HG03064 (cell line): ENCODE measurements around the gene REG4.
"Not testable (repeated sequence)": the region's sequence is repeated elsewhere in the genome, so short reads cannot be mapped to it uniquely, and the experiment has no call there.

Source experiments
- ATAC-seq: cut with Tn5 transposase; IDR thresholded peaks from one replicate; pipeline ENCODE4 v1.9.1; 2021; ENCODE audit warnings: low read depth; ENCODE audit not compliant: unreplicated experiment

REG4 gene

GRCh38 chr1:119811387-119811786 is at the start of gene REG4:
Gene REG4, minus strand, starts transcription at chr1:119811460. Its CDS starts 2,691 bp downstream, at chr1:119808769.
- no peak for ATAC-seq

DNA sequence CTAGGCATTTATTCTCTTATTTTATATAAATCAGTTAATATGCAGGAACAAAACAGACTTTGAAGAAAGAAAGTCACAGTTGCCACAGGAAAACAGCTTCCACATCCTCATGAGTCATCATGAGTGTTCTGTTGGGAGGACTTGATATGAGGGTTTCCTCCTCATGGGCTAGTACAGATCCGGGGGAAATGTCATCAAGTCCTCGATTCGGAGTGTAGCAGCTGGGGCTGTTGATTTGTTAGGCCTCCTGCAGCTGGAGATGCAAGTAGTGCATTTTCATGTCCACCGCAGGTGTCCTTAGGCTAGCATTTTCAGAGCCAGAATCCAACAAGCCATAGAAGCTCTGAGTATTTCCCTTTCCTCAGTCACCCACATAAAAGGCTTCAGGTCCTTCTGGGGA is 48.4 kb upstream of the REG4 start:
- ATAC-seq = no peak

GRCh38 chr1:119858556-119859214 is 47.4 kb upstream of the REG4 start:
- not testable (repeated sequence) for ATAC-seq

DNA sequence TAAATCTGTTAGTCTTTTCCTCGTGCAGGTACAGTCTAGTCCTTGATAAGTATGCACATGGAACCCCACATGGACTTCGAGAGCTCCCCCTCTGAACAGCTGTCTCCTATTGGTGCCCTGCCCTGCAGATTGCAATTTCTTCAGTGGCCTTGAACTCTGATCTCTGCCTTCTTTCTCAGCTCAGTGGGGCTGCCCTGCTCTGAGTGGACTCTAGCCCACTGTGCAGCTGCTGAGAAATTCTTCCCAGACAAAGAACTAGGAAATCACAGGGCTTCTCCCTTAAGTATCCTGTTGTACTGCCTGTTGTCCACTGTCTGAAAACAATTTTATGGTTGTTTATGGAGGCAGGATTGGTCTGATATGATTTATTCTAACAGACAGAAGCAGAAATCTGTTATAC is 46.9 kb upstream of the REG4 start:
- no peak for ATAC-seq

GRCh38 chr1:119853155-119853554 is 41.9 kb upstream of the REG4 start:
- no peak for ATAC-seq

GRCh38 chr1:119844206-119844605 is 32.9 kb upstream of the REG4 start:
- not testable (repeated sequence) for ATAC-seq

DNA sequence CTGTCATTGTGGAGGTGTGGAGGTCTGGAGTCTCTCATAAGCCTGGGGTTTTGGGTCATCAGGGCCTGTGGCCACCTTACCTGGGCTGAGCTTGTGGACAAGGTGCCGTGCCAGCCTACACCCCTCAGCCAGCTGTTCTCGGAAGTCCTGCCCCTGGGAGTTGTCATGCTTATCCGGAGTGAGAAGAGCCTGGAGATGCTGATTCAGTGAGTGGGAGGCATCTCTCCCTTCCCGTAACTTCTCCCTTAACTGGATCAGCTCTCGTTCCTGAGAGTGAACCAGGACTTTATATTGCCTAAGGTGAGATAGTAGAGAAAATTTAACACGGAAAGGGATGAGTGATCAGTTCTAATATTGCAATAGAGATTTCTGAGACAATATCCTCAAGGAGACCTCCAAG is 30.0 kb upstream of the REG4 start:
- no peak for ATAC-seq

DNA sequence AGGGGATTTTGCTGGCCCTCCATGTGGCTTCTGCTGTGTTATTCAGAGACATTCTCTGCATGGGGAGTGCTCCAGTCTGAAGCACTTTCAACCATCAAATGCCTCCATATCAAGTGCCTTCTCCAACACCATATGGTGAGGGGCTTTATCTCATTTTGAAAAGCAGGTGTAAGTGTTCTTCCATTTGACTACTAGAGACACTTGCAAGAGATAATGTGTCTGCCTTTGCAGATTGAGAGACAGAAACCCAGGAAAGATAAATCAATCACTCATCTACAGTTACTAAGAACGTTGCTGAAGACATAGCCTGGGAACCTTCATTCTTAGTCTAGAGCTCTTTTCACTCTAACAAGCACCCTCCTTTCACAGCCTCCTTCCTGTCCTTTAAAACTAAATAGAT is 29.5 kb upstream of the REG4 start:
- no peak for ATAC-seq

DNA sequence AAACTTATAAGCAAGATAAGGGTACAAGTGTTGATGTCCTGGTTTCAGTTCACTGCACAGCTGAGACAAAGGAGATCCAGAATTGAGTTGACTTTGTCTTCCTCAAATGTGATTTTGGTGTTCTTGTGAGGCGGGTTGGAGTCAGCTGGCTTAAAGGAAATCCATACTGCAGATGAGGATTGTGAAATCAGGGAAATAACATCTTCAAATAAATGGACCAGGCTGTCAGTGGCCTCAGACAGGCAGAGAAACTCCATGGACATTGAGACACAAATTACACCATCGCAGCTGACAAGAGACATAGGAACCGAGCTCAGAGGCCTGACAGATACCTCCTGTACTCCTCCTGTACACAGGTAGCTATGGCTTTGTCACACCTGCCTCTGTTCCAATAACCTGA is 27.0 kb upstream of the REG4 start:
- no peak for ATAC-seq

GRCh38 chr1:119834990-119835389 is 23.7 kb upstream of the REG4 start:
- no peak for ATAC-seq

DNA sequence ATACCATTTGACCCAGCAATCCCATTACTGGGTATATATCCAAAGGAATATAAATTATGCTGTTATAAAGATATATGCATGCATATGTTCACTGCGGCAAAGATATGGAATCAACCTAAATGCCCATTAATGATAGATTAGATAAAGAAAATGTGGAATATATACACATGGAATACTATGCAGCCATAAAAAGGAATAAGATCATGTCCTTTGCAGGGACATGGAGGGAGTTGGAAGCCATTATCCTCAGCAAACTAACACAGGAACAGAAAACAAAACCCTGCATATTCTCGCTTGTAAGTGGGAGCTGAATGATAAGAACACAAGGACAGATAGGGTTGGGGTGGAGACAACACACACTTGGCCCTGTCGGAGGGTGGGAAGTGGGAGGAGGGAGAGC is 19.8 kb upstream of the REG4 start:
- no peak for ATAC-seq

DNA sequence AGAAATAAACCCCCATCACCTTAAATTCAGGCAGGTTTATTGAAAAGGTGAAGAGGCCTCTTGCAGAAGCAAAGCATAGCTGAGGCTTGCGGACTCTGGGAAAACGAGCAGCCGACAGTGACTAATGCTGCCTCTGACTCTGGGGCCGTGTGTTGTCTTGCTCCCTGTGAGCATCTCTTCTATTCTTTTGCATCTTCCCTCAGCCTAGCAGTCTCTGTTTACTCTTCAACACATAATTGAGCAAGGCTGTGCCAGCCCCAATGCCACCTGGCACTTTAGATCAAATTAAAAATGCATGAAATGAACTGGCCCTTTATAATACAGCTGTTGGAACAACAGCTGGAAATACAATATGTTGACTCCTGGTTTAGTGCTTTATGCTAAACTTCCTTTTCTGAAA is 18.4 kb upstream of the REG4 start:
- ATAC-seq = no peak

DNA sequence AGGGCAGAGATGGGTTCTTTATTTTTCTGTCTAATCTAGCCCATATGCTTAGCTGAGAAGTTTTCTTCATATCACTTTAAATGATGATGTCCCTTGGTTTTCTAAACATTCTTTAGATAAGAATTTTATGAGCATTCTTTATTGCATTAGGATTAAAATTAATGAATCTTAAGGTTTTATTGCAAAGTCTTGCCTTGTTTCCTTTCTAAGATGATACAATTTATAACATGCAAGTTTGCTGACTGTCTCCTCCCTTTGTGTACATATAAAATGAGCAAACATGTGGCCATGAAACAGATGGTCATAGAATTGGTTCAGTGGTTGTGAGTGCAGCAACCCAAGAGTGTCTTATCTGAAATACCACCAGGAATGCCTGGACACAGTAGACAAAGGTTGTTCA is 17.7 kb upstream of the REG4 start:
- ATAC-seq = not testable (repeated sequence)

- ATAC-seq = no peak
Measured at GRCh38 chr1:119828266-119828665, 17.0 kb upstream of the REG4 start.

DNA sequence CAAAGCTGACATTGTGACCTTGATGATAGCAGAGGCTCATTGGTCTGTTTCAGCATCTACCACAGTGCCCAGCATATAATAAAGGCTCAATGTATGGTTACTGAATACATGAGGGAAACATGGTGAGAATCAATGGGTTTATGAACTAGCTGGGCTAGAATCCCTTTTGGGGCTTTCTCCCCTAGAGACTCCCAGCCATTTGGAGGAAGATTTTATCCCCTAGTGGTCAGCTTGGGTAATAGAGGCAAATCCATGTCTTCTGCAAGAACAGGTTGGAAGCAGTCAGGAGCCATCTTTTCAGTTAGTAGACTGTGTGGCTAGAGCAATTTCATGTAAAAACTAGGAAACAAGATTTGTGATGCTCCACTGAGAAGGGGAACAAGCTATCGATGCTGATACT is 15.8 kb upstream of the REG4 start:
- ATAC-seq = no peak

- ATAC-seq = no peak
Measured at GRCh38 chr1:119822406-119822805, 11.1 kb upstream of the REG4 start.

GRCh38 chr1:119818181-119818580 is 6.9 kb upstream of the REG4 start:
- ATAC-seq = no peak

- no peak for ATAC-seq
Measured at GRCh38 chr1:119816407-119816806, 5.1 kb upstream of the REG4 start.

GRCh38 chr1:119815928-119816327 is 4.7 kb upstream of the REG4 start:
- no peak for ATAC-seq

DNA sequence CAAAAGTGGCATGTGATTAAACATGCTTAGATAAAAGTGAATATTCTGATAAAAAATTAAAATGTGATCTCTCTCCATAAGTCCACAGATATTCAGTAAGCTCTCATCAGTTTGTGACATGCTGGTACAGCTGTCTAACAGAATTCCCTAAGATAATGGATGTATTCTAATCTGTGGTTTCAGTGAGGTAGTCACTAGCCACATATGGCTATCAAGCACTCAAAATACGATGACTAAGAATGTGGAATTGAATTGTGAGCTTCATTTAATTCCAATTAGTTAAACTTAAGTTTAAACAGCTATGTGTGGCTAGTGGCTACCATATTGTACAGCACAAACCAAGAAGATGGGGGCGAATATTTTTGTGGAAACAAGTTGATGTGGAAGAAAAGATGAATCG is 4.1 kb upstream of the REG4 start:
- no peak for ATAC-seq

- no peak for ATAC-seq
Measured at GRCh38 chr1:119814288-119814687, 3.0 kb upstream of the REG4 start.

GRCh38 chr1:119811985-119812557 is 811 bp upstream of the REG4 start:
- ATAC-seq = no peak
